ENCODE results near the gene TEAD3.

- TF ChIP-seq, protein P1, sequence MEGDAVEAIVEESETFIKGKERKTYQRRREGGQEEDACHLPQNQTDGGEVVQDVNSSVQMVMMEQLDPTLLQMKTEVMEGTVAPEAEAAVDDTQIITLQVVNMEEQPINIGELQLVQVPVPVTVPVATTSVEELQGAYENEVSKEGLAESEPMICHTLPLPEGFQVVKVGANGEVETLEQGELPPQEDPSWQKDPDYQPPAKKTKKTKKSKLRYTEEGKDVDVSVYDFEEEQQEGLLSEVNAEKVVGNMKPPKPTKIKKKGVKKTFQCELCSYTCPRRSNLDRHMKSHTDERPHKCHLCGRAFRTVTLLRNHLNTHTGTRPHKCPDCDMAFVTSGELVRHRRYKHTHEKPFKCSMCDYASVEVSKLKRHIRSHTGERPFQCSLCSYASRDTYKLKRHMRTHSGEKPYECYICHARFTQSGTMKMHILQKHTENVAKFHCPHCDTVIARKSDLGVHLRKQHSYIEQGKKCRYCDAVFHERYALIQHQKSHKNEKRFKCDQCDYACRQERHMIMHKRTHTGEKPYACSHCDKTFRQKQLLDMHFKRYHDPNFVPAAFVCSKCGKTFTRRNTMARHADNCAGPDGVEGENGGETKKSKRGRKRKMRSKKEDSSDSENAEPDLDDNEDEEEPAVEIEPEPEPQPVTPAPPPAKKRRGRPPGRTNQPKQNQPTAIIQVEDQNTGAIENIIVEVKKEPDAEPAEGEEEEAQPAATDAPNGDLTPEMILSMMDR (IDR thresholded peaks at IDR 0.05; ENCODE audit: poor library complexity, severe bottlenecking), result no peak
- TF ChIP-seq EP300 (conservative IDR thresholded peaks at IDR 0.05; ENCODE audit: poor library complexity, severe bottlenecking) (no peak), TAF1 (IDR thresholded peaks at IDR 0.05; ENCODE audit: low read depth) (no peak), SMC3 (conservative IDR thresholded peaks at IDR 0.05; ENCODE audit: poor library complexity) (no peak), EZH2 (IDR thresholded peaks at IDR 0.05; ENCODE audit: borderline replicate concordance, insufficient read depth, low read length, poor library complexity, severe bottlenecking) (no peak), POLR2AphosphoS5 (IDR thresholded peaks at IDR 0.05) (no peak), RAD21 (conservative IDR thresholded peaks at IDR 0.05) (no peak)
Measured at GRCh38 chr6:35471836-35472345, 25.0 kb downstream of the TEAD3 start.

Measured in neural cell (in vitro differentiated cells).